ENCODE data around the gene CAMK4.

GRCh38 chr5:111347021-111347420, 122.8 kb downstream of the CAMK4 start:
- no peak for TF ChIP-seq CTCF (optimal IDR thresholded peaks at IDR 0.05 in 1 of 3, IDR thresholded peaks at IDR 0.05 in 1 of 3, conservative IDR thresholded peaks at IDR 0.05 in 1 of 3; ENCODE audit: extremely low read depth in 1 of 3, insufficient read depth in 2 of 3, low read length in 3 of 3)
- TF ChIP-seq EZH2 (IDR thresholded peaks at IDR 0.05; ENCODE audit: low read length): no peak

All from keratinocyte (primary cell).